H1 (cell line): ENCODE results near the gene OR10A2. TPM values are rescaled to one million over a fixed set of nuclear protein-coding genes. Genes with fewer than 3 reads are reported as not detected.

Experiments
- BACH1 ChIP-seq: IDR thresholded peaks from 2 replicates; pipeline ENCODE4 v1.6.1; 2012; ENCODE audit warnings: low read length, improper control_type of control experiment
- CEBPB ChIP-seq: IDR thresholded peaks from 2 replicates; pipeline ENCODE4 v1.6.1; 2012; ENCODE audit warnings: low read depth, low read length
- RNF2 ChIP-seq: fragments of 200-900, 300-1000 bp; sonication (generic); IDR thresholded peaks from 2 replicates; pipeline ENCODE4 v1.7.1; 2016; ENCODE audit warnings: borderline replicate concordance, low read depth, mild to moderate bottlenecking, antibody characterized with exemption, low read length; ENCODE audit not compliant: poor library complexity, severe bottlenecking; ENCODE audit errors: missing control alignments
- SAP30 ChIP-seq: fragments of 300-600 bp; sonication (generic); IDR thresholded peaks from 2 replicates; pipeline ENCODE4 v1.7.1; 2012; ENCODE audit warnings: low read length, moderate library complexity, mild to moderate bottlenecking, inconsistent platforms; ENCODE audit not compliant: insufficient read depth, insufficient replicate concordance
- SP1 ChIP-seq: IDR thresholded peaks from 2 replicates; pipeline ENCODE4 v1.6.1; 2011; ENCODE audit warnings: low read depth, low read length
- SP4 ChIP-seq: IDR thresholded peaks from 2 replicates; pipeline ENCODE4 v1.6.1; 2012; ENCODE audit warnings: low read length, inconsistent platforms
- polyA plus RNA-seq, 7 experiments: library from polyadenylated mRNA; depleted of rRNA in 3 of 7; stranded (reverse) in 5 of 7; unstranded in 2 of 7; fragments of >200 nt in 5 of 7; fragments of 200-250 nt in 2 of 7; gene quantifications; 1 replicate in 5 of 7; 2 replicates in 1 of 7; 4 replicates in 1 of 7; pipeline versions ENCODE4 v1.2.1 to v1.2.3, GENCODE V29; 2011 to 2013; ENCODE audit warnings: missing spikeins in 2 of 7, mixed read lengths in 2 of 7
- total RNA-seq: library from RNA; stranded (reverse); fragmentation: NEBNext Ultra II Directional; extraction: Animal tissue kit (Norgen Biotek cat#: 25700); gene quantifications from 2 replicates; pipeline ENCODE4 v1.2.1, GENCODE V29; 2021

The OR10A2 gene
- total and polyA plus RNA-seq, 2 of the 8 experiments (the other 6 are each of a cell fraction or from before 2014, with no cell fraction given) = not detected

- TF ChIP-seq SAP30 = no peak
- TF ChIP-seq SP1 = no peak
- TF ChIP-seq CEBPB = no peak
- TF ChIP-seq BACH1 = no peak
- TF ChIP-seq RNF2 = no peak
- no peak for TF ChIP-seq SP4
- TF ChIP-seq, all 59 proteins: peak for 0
Observed at GRCh38 chr11:6892400-6892799, 29.5 kb downstream of the OR10A2 start, which contains the start of gene OR2D2 (continued).
